DOHH2 (cell line): ENCODE data around the gene ATXN7L1.

Experiments
- EZH2phosphoT487 ChIP-seq: fragments of 200-600 bp; sonication (generic); IDR thresholded peaks from 2 replicates; pipeline ENCODE4 v1.6.1; 2017; ENCODE audit warnings: borderline replicate concordance, mild to moderate bottlenecking, antibody characterized with exemption, low read length, moderate library complexity, mixed read lengths
- TF ChIP-seq, protein P1 (sequence below): fragments of 200-600 bp; sonication (generic); IDR thresholded peaks from one replicate; pipeline ENCODE4 v1.5.1; 2014; ENCODE audit warnings: antibody characterized with exemption, mild to moderate bottlenecking, low read depth, low read length; ENCODE audit not compliant: poor library complexity, severe bottlenecking

GRCh38 chr7:105638902-105639495, 237.4 kb downstream of the ATXN7L1 start:
- TF ChIP-seq, protein P1, sequence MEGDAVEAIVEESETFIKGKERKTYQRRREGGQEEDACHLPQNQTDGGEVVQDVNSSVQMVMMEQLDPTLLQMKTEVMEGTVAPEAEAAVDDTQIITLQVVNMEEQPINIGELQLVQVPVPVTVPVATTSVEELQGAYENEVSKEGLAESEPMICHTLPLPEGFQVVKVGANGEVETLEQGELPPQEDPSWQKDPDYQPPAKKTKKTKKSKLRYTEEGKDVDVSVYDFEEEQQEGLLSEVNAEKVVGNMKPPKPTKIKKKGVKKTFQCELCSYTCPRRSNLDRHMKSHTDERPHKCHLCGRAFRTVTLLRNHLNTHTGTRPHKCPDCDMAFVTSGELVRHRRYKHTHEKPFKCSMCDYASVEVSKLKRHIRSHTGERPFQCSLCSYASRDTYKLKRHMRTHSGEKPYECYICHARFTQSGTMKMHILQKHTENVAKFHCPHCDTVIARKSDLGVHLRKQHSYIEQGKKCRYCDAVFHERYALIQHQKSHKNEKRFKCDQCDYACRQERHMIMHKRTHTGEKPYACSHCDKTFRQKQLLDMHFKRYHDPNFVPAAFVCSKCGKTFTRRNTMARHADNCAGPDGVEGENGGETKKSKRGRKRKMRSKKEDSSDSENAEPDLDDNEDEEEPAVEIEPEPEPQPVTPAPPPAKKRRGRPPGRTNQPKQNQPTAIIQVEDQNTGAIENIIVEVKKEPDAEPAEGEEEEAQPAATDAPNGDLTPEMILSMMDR, result no peak
- TF ChIP-seq EZH2phosphoT487, result no peak
